ENCODE measurements around the gene KCTD15.

- TF ChIP-seq POLR2A (IDR thresholded peaks at IDR 0.05; ENCODE audit: low read depth, low read length) (no peak), TAF1 (IDR thresholded peaks at IDR 0.05; ENCODE audit: borderline replicate concordance, low read depth, low read length) (no peak)
Observed at GRCh38 chr19:33770107-33770506, 26.6 kb upstream of the KCTD15 start.

Data from GM12892 (cell line).